ENCODE data around the gene PIP4P1.

DNA sequence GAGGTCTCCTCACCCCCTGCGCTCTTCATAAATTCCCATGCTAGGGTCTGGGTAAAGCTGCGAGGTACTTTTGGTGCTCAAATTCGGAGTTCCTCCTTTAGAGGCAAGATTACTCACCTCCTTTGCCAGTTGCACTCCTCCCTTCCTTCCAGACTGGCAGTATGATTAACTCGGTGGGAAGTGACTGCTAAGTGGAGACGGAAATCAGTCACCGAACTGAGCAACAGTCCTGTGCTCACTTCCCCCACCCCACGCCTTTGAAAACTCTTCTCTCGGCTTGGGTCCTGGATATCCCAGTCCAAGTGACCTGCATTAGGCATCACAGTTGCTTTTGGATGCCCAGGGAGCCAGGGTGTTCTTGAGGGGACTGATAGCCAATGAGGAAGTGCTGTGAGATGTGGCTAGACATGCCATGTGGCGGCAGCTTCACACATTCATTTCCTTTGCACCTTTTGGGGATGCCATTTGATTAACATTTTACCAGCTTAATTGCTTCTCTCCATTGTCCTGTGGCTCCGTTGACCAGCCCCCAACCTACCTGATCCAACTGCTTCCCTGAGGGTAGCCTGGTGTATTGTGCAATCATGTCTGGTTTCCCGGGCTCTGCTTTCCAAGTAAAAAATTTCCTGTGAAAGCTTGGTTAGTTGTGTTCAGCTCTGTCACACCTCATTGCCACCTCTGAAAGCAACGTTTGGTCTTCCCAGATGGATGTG lies 8.8 kb upstream of the PIP4P1 start:
- TF ChIP-seq CTCF (IDR thresholded peaks at IDR 0.05; ENCODE audit: low read depth, low read length, missing input control) = no peak
- TF ChIP-seq RXRA (IDR thresholded peaks at IDR 0.05) = no peak
- TF ChIP-seq GABPA (IDR thresholded peaks at IDR 0.05 in 1 of 2, conservative IDR thresholded peaks at IDR 0.05 in 1 of 2) = no peak
- TF ChIP-seq, protein P1, sequence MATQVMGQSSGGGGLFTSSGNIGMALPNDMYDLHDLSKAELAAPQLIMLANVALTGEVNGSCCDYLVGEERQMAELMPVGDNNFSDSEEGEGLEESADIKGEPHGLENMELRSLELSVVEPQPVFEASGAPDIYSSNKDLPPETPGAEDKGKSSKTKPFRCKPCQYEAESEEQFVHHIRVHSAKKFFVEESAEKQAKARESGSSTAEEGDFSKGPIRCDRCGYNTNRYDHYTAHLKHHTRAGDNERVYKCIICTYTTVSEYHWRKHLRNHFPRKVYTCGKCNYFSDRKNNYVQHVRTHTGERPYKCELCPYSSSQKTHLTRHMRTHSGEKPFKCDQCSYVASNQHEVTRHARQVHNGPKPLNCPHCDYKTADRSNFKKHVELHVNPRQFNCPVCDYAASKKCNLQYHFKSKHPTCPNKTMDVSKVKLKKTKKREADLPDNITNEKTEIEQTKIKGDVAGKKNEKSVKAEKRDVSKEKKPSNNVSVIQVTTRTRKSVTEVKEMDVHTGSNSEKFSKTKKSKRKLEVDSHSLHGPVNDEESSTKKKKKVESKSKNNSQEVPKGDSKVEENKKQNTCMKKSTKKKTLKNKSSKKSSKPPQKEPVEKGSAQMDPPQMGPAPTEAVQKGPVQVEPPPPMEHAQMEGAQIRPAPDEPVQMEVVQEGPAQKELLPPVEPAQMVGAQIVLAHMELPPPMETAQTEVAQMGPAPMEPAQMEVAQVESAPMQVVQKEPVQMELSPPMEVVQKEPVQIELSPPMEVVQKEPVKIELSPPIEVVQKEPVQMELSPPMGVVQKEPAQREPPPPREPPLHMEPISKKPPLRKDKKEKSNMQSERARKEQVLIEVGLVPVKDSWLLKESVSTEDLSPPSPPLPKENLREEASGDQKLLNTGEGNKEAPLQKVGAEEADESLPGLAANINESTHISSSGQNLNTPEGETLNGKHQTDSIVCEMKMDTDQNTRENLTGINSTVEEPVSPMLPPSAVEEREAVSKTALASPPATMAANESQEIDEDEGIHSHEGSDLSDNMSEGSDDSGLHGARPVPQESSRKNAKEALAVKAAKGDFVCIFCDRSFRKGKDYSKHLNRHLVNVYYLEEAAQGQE (IDR thresholded peaks at IDR 0.05) = no peak
